ENCODE results near the gene MYO18B. TPM values are rescaled to one million over a fixed set of nuclear protein-coding genes. Genes with fewer than 3 reads are reported as not detected.

The MYO18B gene
- total and polyA plus RNA-seq, 2 of the 8 experiments (the other 6 are each of a cell fraction or from before 2014, with no cell fraction given), result 0.62 to 0.78 TPM

GRCh38 chr22:25765016-25765367, 23.0 kb downstream of the MYO18B start:
- Histone ChIP-seq H2BK15ac (ENCODE audit: low read length) (no peak overlapping the region), H3K56ac (replicated peaks; ENCODE audit: insufficient read length, low read depth, low read length) (no peak overlapping the region), H3K4me2 (ENCODE audit: insufficient read depth in 1 of 2, low read depth in 2 of 2, low read length in 2 of 2) (no peak overlapping the region), H2BK5ac (ENCODE audit: low read depth, low read length) (no peak overlapping the region), H3K79me1 (ENCODE audit: low read depth, low read length) (no peaks in the 10 kb centered on the region), H3K14ac (ENCODE audit: insufficient read length) (no peak overlapping the region), H4K20me1 (replicated peaks in 1 of 2; ENCODE audit: control insufficient read depth in 1 of 2, insufficient read depth in 2 of 2, low read length in 2 of 2) (no peaks in the 10 kb centered on the region), H3K9me3 (ENCODE audit: insufficient read depth in 2 of 2, low read depth in 1 of 2, low read length in 1 of 2) (peaks cover 6 to 9% of the 10 kb centered on the region in 2 experiments; a peak in 3 of 4 replicates), H4K8ac (ENCODE audit: extremely low read depth, insufficient read depth, low read length) (no peak overlapping the region), H2BK12ac (ENCODE audit: low read depth, low read length) (no peak overlapping the region), H3K18ac (ENCODE audit: extremely low read depth, low read length) (no peak overlapping the region), H3K4ac (replicated peaks; ENCODE audit: insufficient read length, low read depth, low read length) (no peak overlapping the region), H3K79me2 (ENCODE audit: control insufficient read depth in 1 of 2, insufficient read depth in 2 of 2, low read length in 2 of 2) (no peaks in the 10 kb centered on the region), H3K27ac (ENCODE audit: low read depth, low read length) (no peak overlapping the region), H2AK5ac (ENCODE audit: low read depth, low read length) (no peak overlapping the region), H2BK120ac (replicated peaks; ENCODE audit: low read depth, low read length) (no peak overlapping the region), H3K23me2 (ENCODE audit: low read depth, low read length) (no peaks in the 10 kb centered on the region), H4K5ac (ENCODE audit: insufficient read length, low read depth, low read length) (no peak overlapping the region), H4K91ac (replicated peaks; ENCODE audit: insufficient read length, low read length) (no peak overlapping the region), H3K36me3 (ENCODE audit: control insufficient read depth in 2 of 4, insufficient read depth in 4 of 4, low read length in 3 of 4) (no peaks in the 10 kb centered on the region), H3K9ac (replicated peaks in 1 of 4; ENCODE audit: extremely low read depth in 1 of 4, low read depth in 3 of 4, low read length in 3 of 4) (no peak overlapping the region), H3K27me3 (replicated peaks in 1 of 4; ENCODE audit: control insufficient read depth in 3 of 4, extremely low read depth in 1 of 4, insufficient read depth in 3 of 4, low read length in 3 of 4) (no peaks in the 10 kb centered on the region), H2AFZ (ENCODE audit: low read length) (no peak overlapping the region), H2BK20ac (ENCODE audit: low read length) (no peak overlapping the region), H3K23ac (ENCODE audit: insufficient read length) (no peak overlapping the region), H3K4me1 (replicated peaks in 1 of 4; ENCODE audit: control insufficient read depth in 3 of 4, insufficient read depth in 4 of 4, low read length in 3 of 4) (no peaks in the 10 kb centered on the region), H3K4me3 (ENCODE audit: extremely low read depth in 1 of 4, insufficient read depth in 2 of 4, low read depth in 3 of 4, low read length in 4 of 4) (no peak overlapping the region)
- POLR2A ChIA-PET (ENCODE audit: partially characterized antibody), result no interaction called here
- WGBS, 2 experiments (ENCODE audit: extremely low coverage in 1 of 2, insufficient coverage in 1 of 2, insufficient read length in 1 of 2, insufficient replicate concordance in 2 of 2, low coverage in 1 of 2, low lambda C conversion rate in 2 of 2, missing lambda C conversion rate in 1 of 2), result 76% methylated on average over 2 of the region's 2 CpGs; no CpG with 5 or more reads in 1 of the 2 experiments
- DNase-seq (ENCODE audit: low read depth in 1 of 2, low spot score in 2 of 2) (no peak), FAIRE-seq (no peak)
- CTCF ChIA-PET (ENCODE audit: partially characterized antibody), result interaction anchor here (1.4 to 5.0 kb wide), 7 partner anchors 8 to 304 kb away, joined by 3 to 31 read pairs (median 5); no protein-coding TSS in a partner anchor
- TF ChIP-seq BCL11A (IDR thresholded peaks at IDR 0.05; ENCODE audit: low read depth in 2 of 2, low read length in 2 of 2) (no peak), CREB1 (IDR thresholded peaks at IDR 0.05) (no peak), RFX5 (IDR thresholded peaks at IDR 0.05; ENCODE audit: borderline replicate concordance, low read depth, low read length) (no peak), JUN (IDR thresholded peaks at IDR 0.05; ENCODE audit: low read depth, low read length) (no peak), SIX5 (IDR thresholded peaks at IDR 0.05; ENCODE audit: low read depth, low read length) (no peak), CHD1 (IDR thresholded peaks at IDR 0.05; ENCODE audit: low read depth, low read length) (no peak), HDAC2 (IDR thresholded peaks at IDR 0.05; ENCODE audit: borderline replicate concordance in 1 of 2, low read depth in 2 of 2, low read length in 2 of 2) (no peak), EZH2 (IDR thresholded peaks at IDR 0.05; ENCODE audit: low read depth, low read length, severe bottlenecking) (no peak), GABPA (IDR thresholded peaks at IDR 0.05; ENCODE audit: borderline replicate concordance, insufficient read depth, low read length) (no peak), ATF3 (IDR thresholded peaks at IDR 0.05; ENCODE audit: insufficient read depth, low read depth, low read length) (no peak), POLR2AphosphoS5 (IDR thresholded peaks at IDR 0.05; ENCODE audit: low read depth, low read length) (no peak), SAP30 (IDR thresholded peaks at IDR 0.05; ENCODE audit: insufficient read depth, insufficient replicate concordance, low read length) (no peak), CBX8 (IDR thresholded peaks at IDR 0.05; ENCODE audit: borderline replicate concordance, low read depth, low read length) (no peak), RNF2 (IDR thresholded peaks at IDR 0.05; ENCODE audit: borderline replicate concordance, low read depth, low read length, missing control alignments, poor library complexity, severe bottlenecking) (no peak)
